ENCODE data around the gene MS4A3.

GRCh38 chr11:60088364-60088763 is 31.9 kb downstream of the MS4A3 start, which contains the start of gene MS4A2:
- no peak for TF ChIP-seq CTCF (IDR thresholded peaks at IDR 0.05)
- no peak for TF ChIP-seq EP300 (IDR thresholded peaks at IDR 0.05)
- no peak for TF ChIP-seq POLR2A (IDR thresholded peaks at IDR 0.05)
